Panc1 (cell line): ENCODE measurements around the gene CRNN.

Experiments used
- POLR2AphosphoS5 ChIP-seq: IDR thresholded peaks from 2 replicates; pipeline ENCODE4 v1.6.1; 2012; ENCODE audit warnings: mild to moderate bottlenecking, low read depth, low read length, moderate library complexity
- SIN3A ChIP-seq: IDR thresholded peaks from 2 replicates; pipeline ENCODE4 v1.6.1; 2012; ENCODE audit warnings: low read depth, mild to moderate bottlenecking, low read length, moderate library complexity, borderline replicate concordance; ENCODE audit not compliant: insufficient read depth
- TF ChIP-seq, protein P1 (sequence below): fragments of 450-650 bp; IDR thresholded peaks from 2 replicates; pipeline ENCODE4 v1.5.1; 2017; ENCODE audit warnings: mild to moderate bottlenecking
- TF ChIP-seq, protein P2 (sequence below), 2 experiments: IDR thresholded peaks; 2 replicates each; pipeline ENCODE4 v1.6.1; 2011 to 2012; ENCODE audit warnings: low read depth in 2 of 2, control low read depth in 1 of 2, low read length in 1 of 2, mild to moderate bottlenecking in 1 of 2, moderate library complexity in 1 of 2; ENCODE audit not compliant: insufficient read depth in 1 of 2

DNA sequence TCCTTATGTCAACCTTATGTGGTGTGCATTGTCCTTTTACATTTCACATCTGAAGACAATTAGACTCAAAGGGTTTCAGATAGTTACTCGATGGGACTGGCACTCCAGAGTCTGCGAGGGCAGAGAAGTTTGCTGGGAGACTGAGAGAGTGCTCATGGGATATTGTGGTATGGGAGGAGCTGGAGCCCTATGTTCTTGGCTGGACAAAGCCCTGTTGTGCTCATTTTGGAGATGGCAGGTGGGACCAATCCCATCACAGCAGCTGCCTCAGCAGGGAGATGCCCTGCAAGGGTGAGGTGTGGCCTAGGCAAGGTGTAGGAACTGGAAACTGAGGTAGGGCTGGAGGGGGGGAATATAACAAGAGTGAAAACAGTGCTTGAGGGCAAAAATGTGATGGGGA lies 43.5 kb upstream of the CRNN start:
- TF ChIP-seq, protein P1, sequence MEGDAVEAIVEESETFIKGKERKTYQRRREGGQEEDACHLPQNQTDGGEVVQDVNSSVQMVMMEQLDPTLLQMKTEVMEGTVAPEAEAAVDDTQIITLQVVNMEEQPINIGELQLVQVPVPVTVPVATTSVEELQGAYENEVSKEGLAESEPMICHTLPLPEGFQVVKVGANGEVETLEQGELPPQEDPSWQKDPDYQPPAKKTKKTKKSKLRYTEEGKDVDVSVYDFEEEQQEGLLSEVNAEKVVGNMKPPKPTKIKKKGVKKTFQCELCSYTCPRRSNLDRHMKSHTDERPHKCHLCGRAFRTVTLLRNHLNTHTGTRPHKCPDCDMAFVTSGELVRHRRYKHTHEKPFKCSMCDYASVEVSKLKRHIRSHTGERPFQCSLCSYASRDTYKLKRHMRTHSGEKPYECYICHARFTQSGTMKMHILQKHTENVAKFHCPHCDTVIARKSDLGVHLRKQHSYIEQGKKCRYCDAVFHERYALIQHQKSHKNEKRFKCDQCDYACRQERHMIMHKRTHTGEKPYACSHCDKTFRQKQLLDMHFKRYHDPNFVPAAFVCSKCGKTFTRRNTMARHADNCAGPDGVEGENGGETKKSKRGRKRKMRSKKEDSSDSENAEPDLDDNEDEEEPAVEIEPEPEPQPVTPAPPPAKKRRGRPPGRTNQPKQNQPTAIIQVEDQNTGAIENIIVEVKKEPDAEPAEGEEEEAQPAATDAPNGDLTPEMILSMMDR = no peak
- TF ChIP-seq POLR2AphosphoS5 = no peak
- TF ChIP-seq, protein P2, sequence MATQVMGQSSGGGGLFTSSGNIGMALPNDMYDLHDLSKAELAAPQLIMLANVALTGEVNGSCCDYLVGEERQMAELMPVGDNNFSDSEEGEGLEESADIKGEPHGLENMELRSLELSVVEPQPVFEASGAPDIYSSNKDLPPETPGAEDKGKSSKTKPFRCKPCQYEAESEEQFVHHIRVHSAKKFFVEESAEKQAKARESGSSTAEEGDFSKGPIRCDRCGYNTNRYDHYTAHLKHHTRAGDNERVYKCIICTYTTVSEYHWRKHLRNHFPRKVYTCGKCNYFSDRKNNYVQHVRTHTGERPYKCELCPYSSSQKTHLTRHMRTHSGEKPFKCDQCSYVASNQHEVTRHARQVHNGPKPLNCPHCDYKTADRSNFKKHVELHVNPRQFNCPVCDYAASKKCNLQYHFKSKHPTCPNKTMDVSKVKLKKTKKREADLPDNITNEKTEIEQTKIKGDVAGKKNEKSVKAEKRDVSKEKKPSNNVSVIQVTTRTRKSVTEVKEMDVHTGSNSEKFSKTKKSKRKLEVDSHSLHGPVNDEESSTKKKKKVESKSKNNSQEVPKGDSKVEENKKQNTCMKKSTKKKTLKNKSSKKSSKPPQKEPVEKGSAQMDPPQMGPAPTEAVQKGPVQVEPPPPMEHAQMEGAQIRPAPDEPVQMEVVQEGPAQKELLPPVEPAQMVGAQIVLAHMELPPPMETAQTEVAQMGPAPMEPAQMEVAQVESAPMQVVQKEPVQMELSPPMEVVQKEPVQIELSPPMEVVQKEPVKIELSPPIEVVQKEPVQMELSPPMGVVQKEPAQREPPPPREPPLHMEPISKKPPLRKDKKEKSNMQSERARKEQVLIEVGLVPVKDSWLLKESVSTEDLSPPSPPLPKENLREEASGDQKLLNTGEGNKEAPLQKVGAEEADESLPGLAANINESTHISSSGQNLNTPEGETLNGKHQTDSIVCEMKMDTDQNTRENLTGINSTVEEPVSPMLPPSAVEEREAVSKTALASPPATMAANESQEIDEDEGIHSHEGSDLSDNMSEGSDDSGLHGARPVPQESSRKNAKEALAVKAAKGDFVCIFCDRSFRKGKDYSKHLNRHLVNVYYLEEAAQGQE (IDR thresholded peaks at IDR 0.05; ENCODE audit: insufficient read depth in 1 of 2, low read depth in 2 of 2, low read length in 1 of 2) = no peak
- TF ChIP-seq SIN3A = no peak
